ELF-1 (cell line): ENCODE measurements around the gene CHSY3.
A peak's percentile ranks its signal among the peaks of the same experiment; 100 is the strongest.

ENCODE experiments used
- DNase-seq: peaks from one replicate; pipeline ENCODE4 v3.0.0-alpha.2; 2016; ENCODE audit warnings: low read depth, low spot score

Gene CHSY3

GRCh38 chr5:130092991-130093390 is 188.7 kb downstream of the CHSY3 start:
- DNase-seq = no peak

GRCh38 chr5:130096483-130096882 is 192.2 kb downstream of the CHSY3 start:
- no peak for DNase-seq

DNA sequence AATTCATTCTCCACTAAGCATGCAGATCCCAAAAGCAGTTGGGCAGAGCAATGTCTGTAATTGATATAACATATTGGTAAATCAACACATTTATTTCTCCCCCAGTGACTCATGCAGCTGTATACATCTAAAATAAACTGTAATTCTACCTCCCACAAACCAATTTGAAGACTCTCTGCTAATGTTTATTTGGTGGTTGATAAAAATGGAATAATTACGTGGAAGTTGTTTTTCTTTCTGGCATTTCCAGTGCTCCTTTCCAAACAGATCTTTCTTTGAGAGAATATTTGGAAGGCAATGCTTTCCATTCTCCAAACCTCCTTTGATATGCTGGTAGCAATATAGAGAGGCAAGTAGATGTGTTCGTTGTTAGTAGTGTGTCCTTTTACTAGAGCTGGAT is 194.7 kb downstream of the CHSY3 start:
- DNase-seq = no peak

DNA sequence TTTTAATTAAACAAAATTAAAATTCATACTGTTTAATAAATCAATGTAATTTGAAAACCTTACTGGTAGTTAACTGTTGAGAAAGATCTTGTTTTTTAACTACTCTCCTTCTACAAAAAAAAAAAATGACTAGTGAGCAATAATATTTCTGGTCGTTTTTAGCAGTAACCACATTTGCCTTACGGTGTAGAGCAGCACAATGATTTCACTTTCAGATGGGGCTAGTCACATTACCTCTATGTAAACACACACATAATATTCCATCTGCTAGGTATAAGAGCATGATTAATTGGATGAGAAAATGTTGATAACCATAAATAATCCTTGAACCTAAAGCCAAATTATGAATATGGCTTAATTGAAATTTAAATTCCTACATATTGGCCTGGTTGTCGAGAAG is 198.1 kb downstream of the CHSY3 start:
- no peak for DNase-seq

DNA sequence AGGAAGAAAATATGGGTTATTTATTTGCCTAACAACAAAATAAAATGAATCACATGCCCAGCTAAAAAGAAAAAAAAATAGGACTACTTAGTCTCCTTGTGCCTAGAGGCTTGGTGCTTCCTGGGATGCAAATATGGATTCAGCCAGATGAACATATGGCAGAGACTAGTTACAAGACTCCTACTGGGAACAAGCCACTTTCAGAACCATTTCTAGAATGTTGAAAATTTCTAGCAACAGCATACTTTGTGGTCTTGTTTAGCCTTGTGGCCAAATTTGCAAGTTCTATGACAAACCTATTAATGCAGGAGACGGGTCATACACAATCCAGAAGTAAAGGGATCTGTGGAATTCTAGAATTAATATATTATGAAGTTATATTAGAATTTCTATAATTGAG is 198.7 kb downstream of the CHSY3 start:
- DNase-seq = no peak

GRCh38 chr5:130104895-130105688 is 200.8 kb downstream of the CHSY3 start:
- no peak for DNase-seq

GRCh38 chr5:130106480-130106879 is 202.2 kb downstream of the CHSY3 start:
- no peak for DNase-seq

GRCh38 chr5:130109152-130109551 is 204.9 kb downstream of the CHSY3 start:
- no peak for DNase-seq

GRCh38 chr5:130110328-130110727 is 206.1 kb downstream of the CHSY3 start:
- no peak for DNase-seq

- no peak for DNase-seq
Observed at GRCh38 chr5:130111746-130112145, 207.5 kb downstream of the CHSY3 start.

GRCh38 chr5:130112246-130112645 is 208.0 kb downstream of the CHSY3 start:
- DNase-seq = no peak

DNA sequence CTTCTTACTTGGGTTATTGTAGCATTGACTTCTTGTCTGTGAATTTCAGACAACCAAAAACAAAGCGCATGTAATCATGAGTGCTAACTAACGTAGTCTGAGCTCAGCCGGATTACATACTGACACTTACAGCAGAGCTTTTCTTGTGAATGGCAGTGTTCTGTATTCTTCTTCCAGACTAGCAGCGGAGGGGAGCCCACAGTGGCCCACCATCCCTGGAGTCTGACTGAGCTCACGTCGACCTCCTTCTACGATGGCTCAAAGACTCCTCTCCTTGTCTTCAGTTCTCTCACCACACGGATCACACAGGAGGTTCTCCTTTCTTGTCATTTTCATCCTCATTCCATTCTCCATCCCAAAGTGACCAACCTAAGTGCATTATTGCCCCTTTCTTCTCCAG is 211.4 kb downstream of the CHSY3 start:
- DNase-seq = no peak

- DNase-seq = no peak
Observed at GRCh38 chr5:130116462-130116861, 212.2 kb downstream of the CHSY3 start.

DNA sequence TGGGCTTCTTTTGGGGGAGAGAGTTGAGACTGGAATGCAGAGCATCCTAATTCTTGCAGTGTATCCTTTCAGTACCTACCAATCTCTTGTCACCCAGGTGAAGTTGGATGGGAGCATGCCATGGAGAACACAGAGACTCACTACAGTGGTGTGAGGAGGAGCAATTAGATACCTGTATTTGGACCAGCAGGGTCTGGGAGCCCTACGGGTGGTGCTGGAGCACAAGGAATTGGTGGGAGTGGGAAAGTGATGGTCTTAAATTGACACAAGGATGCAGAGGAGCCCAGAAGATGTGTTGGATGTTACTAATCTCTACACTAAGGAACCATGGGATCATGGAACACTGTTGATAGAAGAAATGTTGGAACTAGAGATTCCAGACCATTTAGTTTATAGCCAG is 212.7 kb downstream of the CHSY3 start:
- DNase-seq = no peak

- no peak for DNase-seq
Observed at GRCh38 chr5:130126746-130127145, 222.5 kb downstream of the CHSY3 start.

DNA sequence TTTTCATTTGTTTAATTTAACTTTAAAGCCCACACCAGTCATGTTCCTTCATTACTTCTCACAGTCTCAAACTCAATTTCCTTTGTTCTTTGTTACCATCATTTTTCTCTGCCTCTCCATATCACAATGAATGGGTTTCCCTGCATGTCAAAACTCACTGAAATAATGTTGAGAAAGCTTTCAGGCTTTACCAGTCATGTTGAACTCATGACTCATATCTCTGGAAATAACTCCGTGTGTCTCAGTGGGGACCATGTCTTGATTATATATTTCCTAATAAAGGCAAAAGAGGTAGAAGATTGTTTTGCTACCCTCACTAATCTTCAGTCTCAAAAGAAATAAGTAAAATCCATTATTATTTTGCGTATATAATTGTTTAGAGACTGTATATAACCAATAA is 231.2 kb downstream of the CHSY3 start:
- no peak for DNase-seq

- no peak for DNase-seq
Observed at GRCh38 chr5:130136300-130136699, 232.0 kb downstream of the CHSY3 start.

- DNase-seq = no peak
Observed at GRCh38 chr5:130137681-130138080, 233.4 kb downstream of the CHSY3 start.

DNA sequence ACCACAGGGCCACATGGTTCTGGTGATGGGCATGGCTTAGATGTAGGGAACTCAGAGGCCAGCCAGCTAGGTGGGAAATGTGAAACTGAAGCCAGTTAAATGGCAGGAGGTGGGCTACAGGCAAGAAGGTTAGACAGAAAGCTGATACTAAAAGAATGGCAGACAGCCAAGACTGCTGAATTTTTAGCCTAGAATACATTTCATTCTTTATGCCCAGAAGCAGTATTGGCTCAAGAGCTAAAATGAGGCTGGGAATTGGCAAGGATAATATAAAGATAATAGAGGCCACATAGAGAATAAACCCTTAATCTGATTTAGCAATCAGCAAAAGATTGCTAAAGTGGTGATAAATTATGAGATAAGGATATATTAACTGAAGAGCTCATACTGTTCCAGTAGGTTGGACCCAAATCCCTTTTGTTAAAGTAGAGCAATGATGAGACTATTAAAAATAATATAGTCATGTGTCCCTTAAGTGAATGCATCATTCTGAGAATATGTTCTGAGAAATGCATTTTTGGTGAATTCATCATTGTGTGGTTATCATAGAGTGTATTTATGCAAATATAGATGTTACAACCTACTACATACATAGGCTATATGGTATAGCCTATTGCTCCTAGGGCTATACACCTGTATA is 234.3 kb downstream of the CHSY3 start:
- DNase-seq = no peak

DNA sequence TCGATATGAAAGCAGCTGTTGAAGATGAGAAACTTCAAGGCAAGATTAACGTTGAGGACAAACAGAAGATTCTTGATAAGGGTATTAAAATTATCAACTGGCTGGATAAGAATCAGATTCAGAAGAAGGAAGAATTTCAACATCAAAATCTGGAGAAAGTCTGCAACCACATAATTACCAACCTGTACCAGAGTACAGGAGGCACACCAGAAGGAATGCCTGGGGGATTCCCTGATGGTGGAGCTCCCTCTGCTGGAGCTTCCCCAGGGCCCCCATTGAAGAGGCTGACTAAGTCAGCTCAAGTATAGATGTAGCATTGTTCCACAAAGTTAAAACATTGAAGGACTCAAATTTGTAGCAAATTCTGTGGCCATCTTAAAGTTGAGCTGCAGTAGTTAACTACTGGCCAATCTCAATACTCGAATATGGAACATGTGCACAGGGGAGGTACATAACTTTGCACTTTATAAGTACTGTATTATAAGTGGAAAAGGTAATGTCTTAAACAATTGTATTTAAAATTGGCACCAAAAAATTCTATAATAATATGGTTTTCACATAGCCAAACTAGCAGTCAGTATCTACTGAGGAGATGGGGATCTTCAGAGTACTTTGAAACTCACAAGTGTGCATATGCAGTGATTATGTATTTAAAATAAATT is 237.5 kb downstream of the CHSY3 start:
- DNase-seq = peak; percentile 55

DNA sequence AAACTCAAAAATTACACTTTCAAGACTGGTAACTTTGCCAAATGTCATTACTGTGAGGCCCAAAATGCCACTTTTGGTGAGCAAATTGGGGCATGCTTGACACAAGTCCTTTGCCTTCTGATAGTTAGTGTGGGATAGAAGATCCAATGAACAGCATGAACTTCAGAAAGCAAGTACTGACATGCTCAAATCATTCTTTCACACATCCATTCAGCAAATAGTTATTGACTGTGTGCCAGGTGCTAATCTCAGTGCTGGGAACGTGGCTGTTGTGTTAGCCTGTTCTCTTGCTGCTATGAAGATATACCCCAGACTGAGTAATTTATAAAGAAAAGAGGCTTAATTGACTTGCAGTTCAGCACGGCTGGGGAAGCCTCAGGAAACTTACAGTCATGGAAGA is 247.0 kb downstream of the CHSY3 start:
- no peak for DNase-seq

GRCh38 chr5:130155345-130156011 is 251.2 kb downstream of the CHSY3 start:
- no peak for DNase-seq
